Calu3 (cell line): ENCODE results near the gene MICB. TPM values are rescaled to one million over a fixed set of nuclear protein-coding genes. Genes with fewer than 3 reads are reported as not detected.
"Not testable (repeated sequence)": the region's sequence is repeated elsewhere in the genome, so short reads cannot be mapped to it uniquely, and the experiment has no call there.

Experiments
- Bru-seq: library from RNA; stranded (reverse); fragments of 400-500 nt; gene quantifications from one replicate; lab custom pipeline; 2021; lab: Mats Ljungman, UMichigan
- BruChase-seq, 2 experiments: library from RNA; stranded (reverse); fragments of 400-500 nt; gene quantifications; one replicate each; lab custom pipeline; 2021; lab: Mats Ljungman, UMichigan
- BruUV-seq: library from RNA; stranded (reverse); fragments of 400-500 nt; replicated peaks from 2 replicates; lab custom pipeline; 2021; lab: Mats Ljungman, UMichigan
- CTCF ChIA-PET: fragments of 300-600 bp; sonication (Branson Sonifier 250); formaldehyde crosslinking; loops from one replicate; lab custom pipeline; 2022; ENCODE audit warnings: antibody characterized with exemption; lab: Charles Lee
- DNase-seq: peaks from one replicate; pipeline ENCODE4 v3.0.0; 2022
- H3K27ac Mint-ChIP-seq: one replicate; pipeline ENCODE4 v1.8.0; 2022; ENCODE audit warnings: mixed read lengths; ENCODE audit not compliant: unreplicated experiment
- H3K27me3 Mint-ChIP-seq: one replicate; pipeline ENCODE4 v1.8.0; 2022; ENCODE audit warnings: mixed read lengths; ENCODE audit not compliant: unreplicated experiment
- H3K36me3 Mint-ChIP-seq: one replicate; pipeline ENCODE4 v1.8.0; 2022; ENCODE audit warnings: mild to moderate bottlenecking, moderate library complexity, mixed read lengths; ENCODE audit not compliant: insufficient read depth, unreplicated experiment
- H3K4me1 Mint-ChIP-seq: one replicate; pipeline ENCODE4 v1.8.0; 2022; ENCODE audit warnings: mild to moderate bottlenecking, low read depth, mixed read lengths; ENCODE audit not compliant: unreplicated experiment
- H3K4me3 Mint-ChIP-seq: one replicate; pipeline ENCODE4 v1.8.0; 2022; ENCODE audit warnings: mild to moderate bottlenecking, low read depth, moderate library complexity, mixed read lengths; ENCODE audit not compliant: unreplicated experiment
- H3K9me3 Mint-ChIP-seq: one replicate; pipeline ENCODE4 v1.8.0; 2022; ENCODE audit warnings: low read depth, mixed read lengths; ENCODE audit not compliant: unreplicated experiment
- CTCF ChIP-seq: fragments of 200-600 bp; IDR thresholded peaks from one replicate; pipeline ENCODE4 v1.8.0; 2022; ENCODE audit warnings: antibody characterized with exemption; ENCODE audit not compliant: unreplicated experiment
- intact Hi-C: fragments of 100-400 bp; cut with micrococcal nuclease; formaldehyde crosslinking; loops from one replicate; pipeline ENCODE4 v1.10.0; 2022; ENCODE audit not compliant: unreplicated experiment
- long read RNA-seq: library from polyadenylated mRNA; stranded (forward); transcript quantifications from one replicate; pipeline ENCODE4 v2.0.0, GENCODE V29; 2022
- total RNA-seq: library from RNA; stranded (reverse); gene quantifications from 2 replicates; pipeline ENCODE4 v1.2.3, GENCODE V29; 2022

MICB gene
- total RNA-seq (59.3 and 64.3 TPM in 2 replicates), Bru-seq, nascent RNA (percentile 78 among the genes with signal in this experiment), BruChase-seq, experiment 1, labeled RNA remaining after a 6-hour chase (percentile 85 among the genes with signal in this experiment), BruChase-seq, experiment 2, labeled RNA remaining after a 2-hour chase (percentile 90 among the genes with signal in this experiment)
- long read RNA-seq, transcript MICB-201 (6 exons, 2,446 nt), result major isoform, 49 of 71 reads
- long read RNA-seq, transcript MICB-204 (6 exons, 2,411 nt), result minor isoform, 11 of 71 reads
- long read RNA-seq, partial matches to known transcripts, result 3 of 71 reads
- long read RNA-seq, other reads (novel, unspliced or antisense), result 8 of 71 reads

DNA sequence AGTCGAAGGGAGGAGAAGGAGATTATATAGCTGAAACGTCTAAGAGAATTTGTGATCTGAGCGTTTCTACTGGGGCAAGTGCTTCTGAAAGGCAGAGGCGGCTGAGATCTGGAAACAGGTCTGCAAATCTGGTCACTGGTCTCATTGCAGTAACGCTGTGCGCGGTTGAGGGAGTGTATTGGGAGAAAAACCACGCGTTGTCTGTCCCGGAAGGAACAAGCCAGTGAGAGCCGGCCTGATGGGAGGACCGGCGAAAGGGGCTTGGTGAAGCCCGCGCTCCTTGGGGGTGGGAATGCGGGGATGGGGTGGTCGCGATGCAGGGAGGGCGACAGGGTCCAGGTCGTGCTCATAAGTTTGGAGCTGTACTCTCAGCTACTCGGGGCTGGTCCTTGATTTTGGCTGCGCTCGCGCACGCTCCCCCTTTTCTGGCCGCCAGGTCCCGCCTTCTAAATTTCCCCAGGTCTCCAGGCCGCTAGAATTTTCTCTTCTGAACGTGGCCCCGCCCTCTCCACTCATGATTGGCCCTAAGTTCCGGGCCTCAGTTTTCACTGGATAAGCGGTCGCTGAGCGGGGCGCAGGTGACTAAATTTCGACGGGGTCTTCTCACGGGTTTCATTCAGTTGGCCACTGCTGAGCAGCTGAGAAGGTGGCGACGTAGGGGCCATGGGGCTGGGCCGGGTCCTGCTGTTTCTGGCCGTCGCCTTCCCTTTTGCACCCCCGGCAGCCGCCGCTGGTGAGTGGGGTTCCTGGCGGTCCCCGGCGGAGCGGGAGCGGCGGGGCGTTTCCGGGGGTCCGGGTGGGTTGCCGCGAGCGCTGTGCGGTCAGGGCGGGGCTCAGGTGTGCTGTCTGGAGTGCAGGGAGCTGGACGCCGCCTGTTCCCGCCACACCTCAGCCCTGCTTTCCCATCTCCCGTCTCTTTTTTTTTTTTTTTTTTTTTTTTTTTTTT is at the start of gene MICB:
TSS of gene MICB (plus strand) at position 615 of the 946 bp plus-strand sequence. CDS start at position 664, 49 bp downstream.
- H3K36me3 Mint-ChIP-seq, result peaks cover 52% of the 10 kb centered on the region
- intact Hi-C loops, result loop anchor here (1.0 kb wide), 1 partner anchor 42 kb away; no protein-coding TSS in a partner anchor
- peak; percentile 94 for DNase-seq
- H3K4me1 Mint-ChIP-seq, result peaks cover 74% of the 10 kb centered on the region
- peak within 1 kb of the TSS; percentile 88 for H3K4me3 Mint-ChIP-seq
- H3K27me3 Mint-ChIP-seq, result no peaks in the 10 kb centered on the region
- TF ChIP-seq CTCF, result peak; percentile 25
- H3K27ac Mint-ChIP-seq, result peak within 1 kb of the TSS; percentile 62
- peaks cover 3% of the 10 kb centered on the region for H3K9me3 Mint-ChIP-seq
- CTCF ChIA-PET, result interaction anchor here (0.6 to 2.2 kb wide), 9 partner anchors 11 to 205 kb away, joined by 3 to 8 read pairs (median 3); partner anchors contain the start of genes ABHD16A and DDX39B
- BruUV-seq, result TSS peak; percentile 22

GRCh38 chr6:31450751-31451150 is 47.2 kb upstream of the MICB start:
- intact Hi-C loops, result no loop called here
- no peak for DNase-seq
- H3K36me3 Mint-ChIP-seq, result no peaks in the 10 kb centered on the region
- H3K4me1 Mint-ChIP-seq, result no peaks in the 10 kb centered on the region
- no peak for TF ChIP-seq CTCF
- H3K4me3 Mint-ChIP-seq, result no peak overlapping the region
- CTCF ChIA-PET, result no interaction called here
- BruUV-seq, result no TSS peak
- peaks cover 63% of the 10 kb centered on the region for H3K27me3 Mint-ChIP-seq
- no peak overlapping the region for H3K27ac Mint-ChIP-seq
- H3K9me3 Mint-ChIP-seq, result peaks cover 10% of the 10 kb centered on the region

GRCh38 chr6:31452859-31453258 is 45.1 kb upstream of the MICB start:
- CTCF ChIA-PET, result interaction anchor here (1.3 kb wide), 1 partner anchor 10 kb away, joined by 4 read pairs; no protein-coding TSS in a partner anchor
- Mint-ChIP-seq H3K27ac (no peak overlapping the region), H3K36me3 (no peaks in the 10 kb centered on the region), H3K4me1 (no peaks in the 10 kb centered on the region), H3K9me3 (peaks cover 10% of the 10 kb centered on the region), H3K4me3 (no peak overlapping the region), H3K27me3 (peaks cover 65% of the 10 kb centered on the region)
- BruUV-seq, result no TSS peak
- DNase-seq, result no peak
- intact Hi-C loops, result no loop called here
- no peak for TF ChIP-seq CTCF

GRCh38 chr6:31453259-31453658 is 44.7 kb upstream of the MICB start:
- Mint-ChIP-seq H3K27ac (no peak overlapping the region), H3K4me1 (no peaks in the 10 kb centered on the region), H3K27me3 (peaks cover 69% of the 10 kb centered on the region), H3K36me3 (no peaks in the 10 kb centered on the region), H3K9me3 (peaks cover 10% of the 10 kb centered on the region), H3K4me3 (no peak overlapping the region)
- intact Hi-C loops, result no loop called here
- TF ChIP-seq CTCF, result no peak
- DNase-seq, result no peak
- BruUV-seq, result no TSS peak
- CTCF ChIA-PET, result no interaction called here

GRCh38 chr6:31459864-31460263 is 38.1 kb upstream of the MICB start:
- intact Hi-C loops, H3K27ac Mint-ChIP-seq, H3K9me3 Mint-ChIP-seq, CTCF ChIA-PET, H3K4me3 Mint-ChIP-seq, BruUV-seq, DNase-seq: not testable (repeated sequence)
- Mint-ChIP-seq H3K36me3 (peaks cover 15% of the 10 kb centered on the region), H3K27me3 (peaks cover 25% of the 10 kb centered on the region), H3K4me1 (peaks cover 21% of the 10 kb centered on the region)
